SK-N-SH treated with all-trans-retinoic acid at 6 μM for 48 hours (cell line): ENCODE data around the gene WDR49.

Source experiments
- ATAC-seq: fragments of 200-7000 bp; cut with Tn5 transposase; 3 replicates; pipeline ENCODE4 v1.9.1; 2020; ENCODE audit warnings: mild to moderate bottlenecking, moderate library complexity
- ARNTL ChIP-seq: fragments of 450-650 bp; formaldehyde crosslinking; IDR thresholded peaks from 2 replicates; pipeline ENCODE4 v1.5.0; 2020; ENCODE audit warnings: low read depth, mild to moderate bottlenecking, moderate library complexity, borderline replicate concordance
- BACH2 ChIP-seq: fragments of 250-450 bp; sonication (Bioruptor Pico); IDR thresholded peaks from 2 replicates; pipeline ENCODE4 v1.9.0; 2021; ENCODE audit warnings: mild to moderate bottlenecking, borderline replicate concordance
- CSDC2 ChIP-seq: fragments of 250-450 bp; sonication (Bioruptor Pico); IDR thresholded peaks from 2 replicates; pipeline ENCODE4 v1.5.0; 2020; ENCODE audit warnings: mild to moderate bottlenecking, moderate library complexity
- CSRNP3 ChIP-seq: fragments of 250-450 bp; sonication (Bioruptor Pico); IDR thresholded peaks from 2 replicates; pipeline ENCODE4 v1.5.1; 2021; ENCODE audit warnings: mild to moderate bottlenecking, moderate library complexity
- ESRRG ChIP-seq: fragments of 250-450 bp; sonication (Bioruptor Pico); IDR thresholded peaks from 2 replicates; pipeline ENCODE4 v1.6.1; 2021; ENCODE audit warnings: mild to moderate bottlenecking
- ISL1 ChIP-seq: fragments of 250-450 bp; sonication (Bioruptor Pico); IDR thresholded peaks from 2 replicates; pipeline ENCODE4 v2.1.2; 2022; ENCODE audit warnings: mild to moderate bottlenecking, moderate library complexity
- OSR1 ChIP-seq: fragments of 250-450 bp; sonication (Bioruptor Pico); IDR thresholded peaks from 2 replicates; pipeline ENCODE4 v1.8.0; 2022; ENCODE audit warnings: moderate library complexity, mild to moderate bottlenecking, inconsistent platforms
- PPARA ChIP-seq: fragments of 250-450 bp; sonication (Bioruptor Pico); IDR thresholded peaks from 2 replicates; pipeline ENCODE4 v1.5.0; 2020; ENCODE audit warnings: mild to moderate bottlenecking, borderline replicate concordance
- SNAI2 ChIP-seq: fragments of 250-450 bp; sonication (Bioruptor Pico); IDR thresholded peaks from 2 replicates; pipeline ENCODE4 v1.5.0; 2020; ENCODE audit warnings: mild to moderate bottlenecking, moderate library complexity
- TCF4 ChIP-seq: fragments of 250-450 bp; sonication (Bioruptor Pico); IDR thresholded peaks from 2 replicates; pipeline ENCODE4 v1.8.0; 2021; ENCODE audit warnings: mild to moderate bottlenecking, moderate library complexity, borderline replicate concordance
- TOX ChIP-seq: fragments of 250-450 bp; sonication (Bioruptor Pico); IDR thresholded peaks from 2 replicates; pipeline ENCODE4 v1.8.0; 2021; ENCODE audit warnings: mild to moderate bottlenecking, moderate library complexity, borderline replicate concordance
- TSHZ2 ChIP-seq: fragments of 250-450 bp; sonication (Bioruptor Pico); IDR thresholded peaks from 2 replicates; pipeline ENCODE4 v1.5.0; 2020; ENCODE audit warnings: mild to moderate bottlenecking, moderate library complexity
- ZC3H10 ChIP-seq: fragments of 250-450 bp; sonication (Bioruptor Pico); IDR thresholded peaks from 2 replicates; pipeline ENCODE4 v1.5.1; 2021; ENCODE audit warnings: mild to moderate bottlenecking, moderate library complexity
- ZFP3 ChIP-seq: fragments of 250-450 bp; sonication (Bioruptor Pico); IDR thresholded peaks from 2 replicates; pipeline ENCODE4 v1.5.0; 2020; ENCODE audit warnings: mild to moderate bottlenecking, moderate library complexity
- ZFP30 ChIP-seq: fragments of 450-650 bp; formaldehyde crosslinking; IDR thresholded peaks from 2 replicates; pipeline ENCODE4 v1.5.0; 2022; ENCODE audit warnings: mild to moderate bottlenecking, moderate library complexity
- ZNF565 ChIP-seq: fragments of 450-650 bp; formaldehyde crosslinking; conservative IDR thresholded peaks from 2 replicates; pipeline ENCODE4 v1.5.0; 2020; ENCODE audit warnings: low read depth, mild to moderate bottlenecking, moderate library complexity
- ZNF70 ChIP-seq: fragments of 450-650 bp; formaldehyde crosslinking; IDR thresholded peaks from 2 replicates; pipeline ENCODE4 v1.5.0; 2020; ENCODE audit warnings: mild to moderate bottlenecking, moderate library complexity
- ZNF8 ChIP-seq: fragments of 450-650 bp; formaldehyde crosslinking; IDR thresholded peaks from 2 replicates; pipeline ENCODE4 v1.5.0; 2020; ENCODE audit warnings: mild to moderate bottlenecking, moderate library complexity
- TF ChIP-seq, protein P1 (sequence below): fragments of 250-450 bp; sonication (Bioruptor Pico); IDR thresholded peaks from 2 replicates; pipeline ENCODE4 v1.8.0; 2020; ENCODE audit warnings: mild to moderate bottlenecking, moderate library complexity, borderline replicate concordance
- TF ChIP-seq, protein P2 (sequence below): fragments of 250-450 bp; sonication (Bioruptor Pico); IDR thresholded peaks from 2 replicates; pipeline ENCODE4 v1.8.0; 2021; ENCODE audit warnings: low read depth, mild to moderate bottlenecking, moderate library complexity, borderline replicate concordance

The WDR49 gene

GRCh38 chr3:167467848-167468611, 185.7 kb downstream of the WDR49 start:
- TF ChIP-seq TCF4 (CRISPR knock-in tag) (no peak), ZNF565 (CRISPR knock-in tag) (no peak), CSRNP3 (no peak), CSDC2 (CRISPR knock-in tag) (no peak), ZFP30 (CRISPR knock-in tag) (no peak), ZNF70 (CRISPR knock-in tag) (no peak), TSHZ2 (no peak), ZC3H10 (CRISPR knock-in tag) (no peak), SNAI2 (no peak), ARNTL (CRISPR knock-in tag) (no peak), ZNF8 (no peak), TOX (CRISPR knock-in tag) (no peak), OSR1 (no peak), PPARA (CRISPR knock-in tag) (no peak), ISL1 (no peak), BACH2 (CRISPR knock-in tag) (no peak), ESRRG (CRISPR knock-in tag) (no peak), ZFP3 (CRISPR knock-in tag) (no peak)
- TF ChIP-seq, protein P1, sequence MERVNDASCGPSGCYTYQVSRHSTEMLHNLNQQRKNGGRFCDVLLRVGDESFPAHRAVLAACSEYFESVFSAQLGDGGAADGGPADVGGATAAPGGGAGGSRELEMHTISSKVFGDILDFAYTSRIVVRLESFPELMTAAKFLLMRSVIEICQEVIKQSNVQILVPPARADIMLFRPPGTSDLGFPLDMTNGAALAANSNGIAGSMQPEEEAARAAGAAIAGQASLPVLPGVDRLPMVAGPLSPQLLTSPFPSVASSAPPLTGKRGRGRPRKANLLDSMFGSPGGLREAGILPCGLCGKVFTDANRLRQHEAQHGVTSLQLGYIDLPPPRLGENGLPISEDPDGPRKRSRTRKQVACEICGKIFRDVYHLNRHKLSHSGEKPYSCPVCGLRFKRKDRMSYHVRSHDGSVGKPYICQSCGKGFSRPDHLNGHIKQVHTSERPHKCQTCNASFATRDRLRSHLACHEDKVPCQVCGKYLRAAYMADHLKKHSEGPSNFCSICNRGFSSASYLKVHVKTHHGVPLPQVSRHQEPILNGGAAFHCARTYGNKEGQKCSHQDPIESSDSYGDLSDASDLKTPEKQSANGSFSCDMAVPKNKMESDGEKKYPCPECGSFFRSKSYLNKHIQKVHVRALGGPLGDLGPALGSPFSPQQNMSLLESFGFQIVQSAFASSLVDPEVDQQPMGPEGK = no peak
- TF ChIP-seq, protein P2, sequence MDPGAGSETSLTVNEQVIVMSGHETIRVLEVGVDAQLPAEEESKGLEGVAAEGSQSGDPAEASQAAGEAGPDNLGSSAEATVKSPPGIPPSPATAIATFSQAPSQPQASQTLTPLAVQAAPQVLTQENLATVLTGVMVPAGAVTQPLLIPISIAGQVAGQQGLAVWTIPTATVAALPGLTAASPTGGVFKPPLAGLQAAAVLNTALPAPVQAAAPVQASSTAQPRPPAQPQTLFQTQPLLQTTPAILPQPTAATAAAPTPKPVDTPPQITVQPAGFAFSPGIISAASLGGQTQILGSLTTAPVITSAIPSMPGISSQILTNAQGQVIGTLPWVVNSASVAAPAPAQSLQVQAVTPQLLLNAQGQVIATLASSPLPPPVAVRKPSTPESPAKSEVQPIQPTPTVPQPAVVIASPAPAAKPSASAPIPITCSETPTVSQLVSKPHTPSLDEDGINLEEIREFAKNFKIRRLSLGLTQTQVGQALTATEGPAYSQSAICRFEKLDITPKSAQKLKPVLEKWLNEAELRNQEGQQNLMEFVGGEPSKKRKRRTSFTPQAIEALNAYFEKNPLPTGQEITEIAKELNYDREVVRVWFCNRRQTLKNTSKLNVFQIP (CRISPR knock-in tag) = no peak
- TF ChIP-seq, all 23 proteins: peak for 0
- ATAC-seq = no peak

DNA sequence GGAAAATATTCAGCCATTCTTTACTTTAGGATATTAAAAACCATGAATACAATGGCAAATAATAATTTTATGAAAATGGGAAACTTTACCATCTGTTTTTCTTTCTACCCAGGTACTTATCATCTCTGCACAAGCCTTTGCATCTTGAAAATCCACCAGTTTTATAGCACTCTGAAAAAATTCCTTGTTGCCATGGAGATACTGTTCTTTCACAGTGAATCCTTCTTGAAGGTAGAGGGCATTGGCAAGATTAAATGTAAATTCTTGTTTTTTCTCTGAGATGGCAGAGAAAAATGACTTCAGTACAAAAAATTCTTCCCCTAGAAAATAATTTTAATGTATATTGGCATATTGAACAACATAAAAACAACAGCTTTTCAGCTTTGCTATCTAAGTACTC, 186.8 kb downstream of the WDR49 start:
- no peak for TF ChIP-seq ZFP30 (CRISPR knock-in tag)
- TF ChIP-seq PPARA (CRISPR knock-in tag) = no peak
- TF ChIP-seq ZNF70 (CRISPR knock-in tag) = no peak
- no peak for TF ChIP-seq ESRRG (CRISPR knock-in tag)
- TF ChIP-seq, protein P1 = no peak
- TF ChIP-seq CSDC2 (CRISPR knock-in tag) = no peak
- TF ChIP-seq ZNF565 (CRISPR knock-in tag) = no peak
- no peak for TF ChIP-seq ISL1
- TF ChIP-seq BACH2 (CRISPR knock-in tag) = no peak
- TF ChIP-seq ZFP3 (CRISPR knock-in tag) = no peak
- ATAC-seq = no peak
